GM12872 (cell line): Measurements from ENCODE around the gene GPR35.

Experiments used
- TF ChIP-seq, protein P1 (sequence below): IDR thresholded peaks from 3 replicates; pipeline ENCODE4 v1.5.1; 2011; ENCODE audit warnings: low read depth, mild to moderate bottlenecking, low read length, moderate library complexity; ENCODE audit not compliant: insufficient read depth

Gene GPR35

GRCh38 chr2:240599141-240599583 is 26.1 kb upstream of the GPR35 start:
- TF ChIP-seq, protein P1, sequence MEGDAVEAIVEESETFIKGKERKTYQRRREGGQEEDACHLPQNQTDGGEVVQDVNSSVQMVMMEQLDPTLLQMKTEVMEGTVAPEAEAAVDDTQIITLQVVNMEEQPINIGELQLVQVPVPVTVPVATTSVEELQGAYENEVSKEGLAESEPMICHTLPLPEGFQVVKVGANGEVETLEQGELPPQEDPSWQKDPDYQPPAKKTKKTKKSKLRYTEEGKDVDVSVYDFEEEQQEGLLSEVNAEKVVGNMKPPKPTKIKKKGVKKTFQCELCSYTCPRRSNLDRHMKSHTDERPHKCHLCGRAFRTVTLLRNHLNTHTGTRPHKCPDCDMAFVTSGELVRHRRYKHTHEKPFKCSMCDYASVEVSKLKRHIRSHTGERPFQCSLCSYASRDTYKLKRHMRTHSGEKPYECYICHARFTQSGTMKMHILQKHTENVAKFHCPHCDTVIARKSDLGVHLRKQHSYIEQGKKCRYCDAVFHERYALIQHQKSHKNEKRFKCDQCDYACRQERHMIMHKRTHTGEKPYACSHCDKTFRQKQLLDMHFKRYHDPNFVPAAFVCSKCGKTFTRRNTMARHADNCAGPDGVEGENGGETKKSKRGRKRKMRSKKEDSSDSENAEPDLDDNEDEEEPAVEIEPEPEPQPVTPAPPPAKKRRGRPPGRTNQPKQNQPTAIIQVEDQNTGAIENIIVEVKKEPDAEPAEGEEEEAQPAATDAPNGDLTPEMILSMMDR, result no peak

DNA sequence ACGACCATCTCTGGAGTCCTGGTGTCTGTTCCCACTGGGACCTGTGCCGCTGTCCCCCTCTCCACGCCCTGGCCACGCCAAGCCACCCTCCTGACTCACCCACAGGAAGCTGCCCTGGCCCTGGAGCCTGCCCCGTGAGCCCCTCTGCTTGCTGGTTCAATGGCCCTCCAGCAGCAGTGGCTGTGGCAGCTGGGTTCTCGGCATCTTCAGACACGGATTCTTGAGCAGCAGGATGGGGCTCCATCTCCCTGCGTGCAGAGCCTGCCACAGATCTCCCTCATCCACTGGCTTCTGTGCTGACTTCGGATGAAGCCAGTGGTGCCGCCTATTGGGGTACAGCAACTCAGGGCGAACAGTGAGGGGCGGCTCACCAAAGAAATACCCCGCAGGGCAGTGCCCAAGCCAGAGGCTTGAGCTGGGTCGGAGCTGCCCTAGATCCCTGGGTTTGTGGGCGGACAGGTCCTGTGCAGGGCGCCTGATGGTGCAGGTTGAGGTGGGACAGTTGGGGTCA is 24.8 kb upstream of the GPR35 start:
- TF ChIP-seq, protein P1, result no peak

GRCh38 chr2:240601061-240601830 is 24.0 kb upstream of the GPR35 start:
- TF ChIP-seq, protein P1, result no peak

DNA sequence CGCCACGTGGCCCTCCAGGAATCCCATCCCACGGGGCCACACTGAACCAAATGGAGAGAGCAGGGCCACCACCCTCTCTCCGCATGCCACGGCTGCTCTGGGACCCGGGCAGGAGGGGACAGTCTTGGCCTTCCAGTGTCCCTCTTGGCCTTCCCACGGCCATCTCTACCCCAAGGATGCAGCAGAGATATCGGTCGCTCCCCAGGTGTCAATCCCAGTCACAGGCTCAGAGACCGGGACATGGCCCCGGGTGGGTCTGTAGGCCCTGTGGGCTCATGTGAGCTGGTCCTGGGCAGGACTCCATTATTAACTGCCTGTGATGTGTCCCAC is 23.5 kb upstream of the GPR35 start:
- TF ChIP-seq, protein P1, result no peak

DNA sequence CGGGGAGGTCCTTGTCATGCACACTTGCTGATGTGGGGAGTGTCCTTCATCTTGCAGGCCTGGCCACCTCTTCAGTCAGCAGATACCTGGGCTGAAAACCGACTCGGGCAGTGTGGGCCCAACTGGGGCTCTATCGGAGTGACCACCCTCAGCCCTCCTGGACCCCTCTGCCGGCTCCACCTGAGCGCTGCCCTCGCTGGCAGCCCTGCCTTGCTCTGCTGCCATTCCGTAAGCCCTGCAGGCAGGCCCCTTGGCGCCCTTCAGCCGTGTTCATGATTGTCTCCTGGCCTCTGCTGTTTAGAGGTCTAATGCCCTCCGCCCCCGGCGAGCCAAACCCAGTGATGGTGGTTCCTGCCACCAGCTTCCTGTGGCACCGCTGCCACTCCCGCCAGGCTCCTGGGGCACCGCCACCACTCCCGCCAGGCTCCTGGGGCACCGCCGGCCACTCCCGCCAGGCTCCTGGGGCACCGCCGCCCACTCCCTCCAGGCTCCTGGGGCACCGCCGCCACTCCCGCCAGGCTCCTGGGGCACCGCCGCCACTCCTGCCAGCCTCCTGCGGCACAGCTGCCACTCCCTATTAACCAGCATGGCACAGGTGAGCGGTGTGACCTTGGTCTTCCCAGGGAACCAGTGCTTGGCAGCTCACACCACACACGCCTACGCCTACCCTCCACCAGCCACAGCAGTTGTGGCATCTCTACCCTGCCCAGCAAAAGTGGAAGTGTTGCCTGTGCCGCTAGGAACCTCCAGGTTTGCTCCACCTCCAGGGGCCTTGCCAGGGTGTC is 22.8 kb upstream of the GPR35 start:
- TF ChIP-seq, protein P1, result no peak

GRCh38 chr2:240603081-240603835 is 22.0 kb upstream of the GPR35 start:
- TF ChIP-seq, protein P1, result no peak

DNA sequence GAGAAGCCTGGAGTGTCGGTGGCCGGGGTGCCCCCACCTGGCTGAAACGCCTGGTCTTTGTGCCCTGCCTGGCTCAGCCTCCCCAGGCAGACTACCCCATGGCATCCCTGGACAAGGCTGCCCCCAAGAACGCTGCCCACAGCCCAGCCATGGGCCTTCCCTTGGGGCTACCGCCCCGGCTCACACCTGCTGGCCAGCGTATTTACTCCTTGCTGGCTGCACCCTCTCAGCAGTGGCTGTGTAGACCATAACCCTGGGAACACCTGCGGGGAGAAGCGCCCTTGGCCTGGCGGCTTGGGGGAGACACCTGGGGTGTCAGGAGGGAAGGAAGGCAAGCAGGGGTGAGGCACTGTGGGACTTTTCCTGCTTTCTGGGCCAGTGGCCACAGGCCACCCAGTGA is 21.4 kb upstream of the GPR35 start:
- TF ChIP-seq, protein P1, result no peak
